DMS 273 treated with DMSO at 0.1 percent for 48 hours (cell line): ENCODE results near the gene LRRIQ4.

Experiments used
- DNase-seq: peaks from one replicate; lab custom pipeline; 2025; lab: John Stamatoyannopoulos, UW

The LRRIQ4 gene

GRCh38 chr3:169812332-169813235, at the start of gene LRRIQ4, which contains the start of gene LRRC34:
TSS of gene LRRIQ4 (plus strand) at chr3:169812870. CDS start at chr3:169821922, 9,052 bp downstream.
TSS of gene LRRC34 (minus strand) at chr3:169812904. CDS start at chr3:169812548, 356 bp downstream.
- peak; percentile 81 for DNase-seq

DNA sequence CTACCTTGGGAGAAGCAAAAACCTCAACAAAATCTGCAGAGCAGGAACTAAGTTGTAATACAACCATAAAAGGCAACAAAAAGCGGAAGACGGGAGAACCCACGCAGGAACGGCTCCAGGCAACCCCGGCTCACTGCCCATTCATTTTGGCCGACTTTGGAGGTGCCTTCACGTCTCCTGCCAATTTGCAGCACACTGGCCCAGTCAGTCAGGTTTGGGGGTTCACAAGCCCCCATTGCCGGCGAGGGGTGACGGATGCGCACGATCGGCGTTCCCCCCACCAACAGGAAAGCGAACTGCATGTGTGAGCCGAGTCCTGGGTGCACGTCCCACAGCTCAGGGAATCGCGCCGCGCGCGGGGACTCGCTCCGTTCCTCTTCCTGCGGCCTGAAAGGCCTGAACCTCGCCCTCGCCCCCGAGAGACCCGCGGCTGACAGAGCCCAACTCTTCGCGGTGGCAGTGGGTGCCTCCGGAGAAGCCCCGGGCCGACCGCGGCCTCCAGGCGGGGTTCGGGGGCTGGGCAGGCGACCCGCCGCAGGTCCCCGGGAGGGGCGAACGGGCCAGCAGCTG, 48.3 kb upstream of the LRRIQ4 start:
- DNase-seq: peak; percentile 23

DNA sequence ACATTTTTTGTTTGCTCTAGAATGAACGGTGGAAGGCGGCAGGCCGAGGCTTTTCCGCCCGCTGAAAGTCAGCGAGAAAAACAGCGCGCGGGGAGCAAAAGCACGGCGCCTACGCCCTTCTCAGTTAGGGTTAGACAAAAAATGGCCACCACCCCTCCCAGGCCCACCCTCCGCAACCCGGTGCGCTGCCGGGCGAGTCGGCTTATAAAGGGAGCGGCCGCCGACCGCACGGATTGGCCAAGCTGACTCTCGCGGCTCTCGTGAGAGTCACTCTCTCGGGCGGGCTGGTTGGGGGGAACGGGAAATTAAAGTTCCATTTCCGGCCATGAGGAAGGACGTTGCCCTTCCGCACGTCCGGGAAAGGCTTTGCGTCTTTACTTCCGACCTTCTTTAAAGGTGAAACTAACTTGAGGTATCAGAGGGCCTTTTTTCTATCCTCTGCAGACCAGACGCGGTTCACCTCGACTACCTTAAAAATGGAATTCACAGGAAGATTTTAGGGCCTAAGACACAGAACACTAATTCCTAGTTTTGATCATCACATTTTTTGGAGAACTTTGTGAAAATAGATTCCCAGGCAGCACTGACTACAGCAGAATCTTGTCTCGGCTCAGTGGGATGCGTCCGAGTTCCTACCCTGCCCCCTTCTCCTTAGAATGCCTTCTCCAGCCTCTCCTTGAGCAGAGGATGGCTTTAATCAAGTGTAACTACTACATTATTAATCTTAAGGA, 47.6 kb upstream of the LRRIQ4 start, which contains the start of gene TERC:
Gene TERC, minus strand, starts transcription at position 179 of the 731 bp plus-strand sequence.
- DNase-seq: peak; percentile 84

DNA sequence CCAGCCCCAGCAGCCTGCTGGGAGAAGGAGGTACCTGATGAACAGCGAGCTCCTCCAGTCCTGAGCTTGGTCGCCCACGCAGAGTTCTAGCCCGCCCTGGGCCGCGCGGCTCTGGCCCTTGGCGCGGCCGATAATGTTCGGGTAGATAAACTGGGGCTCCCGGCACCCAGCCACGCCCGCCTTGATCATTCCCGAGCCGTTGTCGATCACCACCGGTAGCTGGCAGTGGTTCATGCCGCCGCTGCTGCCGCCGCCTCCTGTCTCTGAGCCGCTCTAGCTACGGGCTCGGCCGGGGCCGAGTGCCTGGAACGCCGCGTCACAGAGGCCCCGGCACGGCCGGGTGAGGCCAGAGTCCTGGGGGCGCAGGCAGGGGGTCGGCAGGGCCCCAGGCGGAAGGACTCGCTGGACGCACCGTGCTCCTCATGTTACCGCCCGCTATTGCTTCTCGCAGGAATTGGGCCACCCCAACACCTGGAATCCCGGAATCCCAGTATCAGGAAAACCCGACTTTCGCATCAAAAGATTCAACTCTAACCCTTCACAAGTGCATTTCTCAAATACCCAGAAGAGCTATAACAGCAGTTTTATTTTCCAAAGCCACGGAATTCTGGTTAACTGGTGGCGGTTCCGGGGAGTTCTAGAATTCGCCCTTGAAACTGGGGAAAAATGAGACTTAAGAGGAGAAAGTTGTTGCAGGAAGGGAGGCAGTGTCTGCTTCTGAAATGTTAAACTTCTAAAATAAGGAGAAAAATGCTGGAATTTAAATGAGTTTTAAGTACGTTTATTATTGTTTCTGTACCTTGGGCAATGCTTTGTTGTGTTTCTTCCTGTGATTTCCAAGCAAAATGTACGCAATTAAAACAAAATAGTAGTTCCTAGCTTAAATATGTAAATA, 43.1 kb upstream of the LRRIQ4 start, which contains the start of gene ACTRT3:
Gene ACTRT3, minus strand, starts transcription at position 275 of the 895 bp plus-strand sequence. Its CDS starts 41 bp downstream, at position 234.
- peak; percentile 87 for DNase-seq

DNA sequence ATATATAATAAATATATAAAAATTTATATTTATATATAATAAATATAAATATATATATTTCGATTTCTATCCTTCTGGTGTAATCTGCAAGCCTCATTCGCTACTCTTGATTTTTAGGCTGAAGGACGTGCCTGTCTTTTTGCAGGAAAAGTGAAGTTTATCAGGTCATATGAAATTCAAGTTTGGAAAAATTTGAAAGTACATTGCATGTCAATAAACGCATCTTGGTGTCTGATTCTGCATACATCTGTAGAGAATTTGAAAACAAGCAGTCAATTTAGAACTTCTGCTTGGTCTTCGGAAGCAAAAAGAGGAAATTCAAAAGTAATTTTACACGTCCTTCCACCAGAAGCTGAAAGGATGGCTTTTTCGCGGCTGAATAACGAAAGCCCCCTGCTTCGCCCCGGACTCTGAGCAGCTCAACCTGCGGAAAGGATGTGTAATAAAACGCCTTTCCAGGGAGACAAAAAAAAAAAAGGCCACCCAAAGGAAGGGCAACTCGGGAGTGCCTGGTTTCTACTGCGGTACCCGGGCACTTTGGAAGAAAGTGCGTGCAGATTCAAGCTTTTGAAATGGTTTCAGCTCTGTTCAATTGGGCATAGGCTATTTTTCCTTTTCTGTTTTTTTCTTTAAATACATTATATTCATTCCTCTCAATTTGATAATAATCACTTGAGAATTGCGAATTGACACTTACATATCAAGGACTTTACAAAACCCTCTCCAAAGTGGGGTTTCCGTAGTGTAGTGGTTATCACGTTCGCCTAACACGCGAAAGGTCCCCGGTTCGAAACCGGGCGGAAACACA, 41.0 kb upstream of the LRRIQ4 start:
- peak; percentile 87 for DNase-seq

DNA sequence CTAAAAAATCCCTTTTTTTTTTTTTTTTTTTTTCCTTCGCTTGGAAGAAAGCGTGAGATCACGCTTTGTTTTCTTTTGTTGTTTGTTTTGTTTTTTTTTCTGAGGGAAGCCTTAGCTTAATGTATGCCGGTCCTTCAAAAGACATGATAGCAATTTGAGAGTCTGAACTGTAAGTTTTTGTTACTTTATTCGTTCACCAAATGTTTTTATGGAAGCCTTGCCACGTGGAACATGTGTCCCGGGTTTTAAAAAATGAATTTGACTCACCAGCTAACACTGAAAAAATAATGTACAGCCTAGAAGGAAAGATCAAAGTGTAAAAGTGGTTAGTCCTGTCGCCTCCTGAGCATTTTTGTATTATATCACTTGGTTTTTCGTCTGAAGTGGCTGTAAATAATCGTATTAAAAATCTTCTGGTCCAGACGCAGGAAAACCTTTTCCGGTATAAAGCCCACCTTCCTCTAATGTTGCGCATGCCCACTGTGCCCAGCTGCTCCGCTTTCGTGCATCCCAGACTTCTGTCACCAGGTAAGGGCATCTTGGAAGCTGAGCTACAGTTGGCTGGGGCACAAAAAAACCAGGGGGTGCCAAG, 40.3 kb upstream of the LRRIQ4 start:
- DNase-seq: peak; percentile 88

GRCh38 chr3:169772897-169773816, 39.5 kb upstream of the LRRIQ4 start, which contains the start of gene MYNN:
TSS of gene MYNN (plus strand) at chr3:169773396. CDS start at chr3:169774296, 900 bp downstream.
- peak; percentile 84 for DNase-seq

DNA sequence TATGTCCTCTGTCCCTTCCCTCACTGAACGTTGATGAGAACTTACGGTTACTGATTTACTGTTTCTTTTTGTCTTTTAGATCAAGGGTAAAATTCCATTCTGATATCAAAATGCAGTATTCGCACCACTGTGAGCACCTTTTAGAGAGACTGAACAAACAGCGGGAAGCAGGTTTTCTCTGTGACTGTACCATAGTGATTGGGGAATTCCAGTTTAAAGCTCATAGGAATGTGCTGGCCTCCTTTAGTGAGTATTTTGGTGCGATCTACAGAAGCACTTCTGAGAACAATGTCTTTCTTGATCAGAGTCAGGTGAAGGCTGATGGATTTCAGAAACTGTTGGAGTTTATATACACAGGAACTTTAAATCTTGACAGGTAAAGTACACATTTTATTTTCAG, 38.5 kb upstream of the LRRIQ4 start:
- no peak for DNase-seq

- no peak for DNase-seq
Measured at GRCh38 chr3:169777822-169778221, 34.8 kb upstream of the LRRIQ4 start.

GRCh38 chr3:169780742-169781141, 31.9 kb upstream of the LRRIQ4 start:
- DNase-seq: no peak

DNA sequence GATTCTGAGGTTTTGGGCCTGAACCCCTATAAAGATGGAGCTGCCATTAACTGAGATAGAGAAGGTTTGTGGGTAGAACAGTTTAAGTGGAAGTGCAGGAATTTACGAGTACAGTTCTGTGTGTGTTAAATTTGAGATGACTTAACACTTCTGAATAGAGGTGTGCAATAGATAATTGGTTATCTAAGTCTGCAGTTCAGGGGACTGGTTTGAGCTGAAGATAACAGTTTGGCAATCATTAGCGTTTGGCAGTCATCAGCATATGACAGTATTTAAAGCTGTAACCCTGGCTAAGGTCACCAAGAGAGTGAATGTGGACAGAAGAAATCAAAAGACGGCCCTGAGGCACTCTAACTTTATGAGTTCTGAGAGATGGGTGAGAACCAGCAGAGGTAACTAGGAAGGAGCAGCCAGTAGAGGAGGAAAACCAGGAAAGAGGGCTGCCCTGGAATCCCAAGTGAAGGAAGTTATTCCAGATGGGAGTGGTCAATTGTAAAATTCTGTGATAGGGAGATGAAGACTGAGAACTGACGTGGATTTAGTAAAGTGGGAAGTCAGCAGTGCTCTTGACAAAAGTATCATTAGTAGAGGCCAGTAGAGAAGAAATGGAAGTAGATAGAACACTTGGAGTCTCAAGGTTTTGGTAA, 31.3 kb upstream of the LRRIQ4 start:
- no peak for DNase-seq

GRCh38 chr3:169787120-169787519, 25.6 kb upstream of the LRRIQ4 start:
- no peak for DNase-seq

DNA sequence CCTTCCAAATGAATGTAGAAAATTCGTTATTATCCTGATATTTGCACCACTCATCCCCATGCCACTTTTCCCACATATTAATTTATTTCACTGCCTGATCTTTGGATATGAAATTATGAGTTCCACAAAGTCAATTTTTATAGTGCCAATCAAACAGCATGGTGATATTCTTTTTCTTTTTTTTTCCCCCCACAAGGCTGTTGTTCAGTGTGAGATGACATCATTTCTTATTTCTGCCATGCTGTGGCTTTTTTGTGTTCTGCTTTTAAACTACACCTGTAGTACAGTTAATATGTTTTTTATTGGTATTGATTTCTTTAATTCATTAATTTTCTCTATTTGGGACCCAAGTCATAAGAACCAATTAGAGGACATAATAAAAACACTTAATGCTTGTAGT, 24.9 kb upstream of the LRRIQ4 start:
- DNase-seq: no peak

DNA sequence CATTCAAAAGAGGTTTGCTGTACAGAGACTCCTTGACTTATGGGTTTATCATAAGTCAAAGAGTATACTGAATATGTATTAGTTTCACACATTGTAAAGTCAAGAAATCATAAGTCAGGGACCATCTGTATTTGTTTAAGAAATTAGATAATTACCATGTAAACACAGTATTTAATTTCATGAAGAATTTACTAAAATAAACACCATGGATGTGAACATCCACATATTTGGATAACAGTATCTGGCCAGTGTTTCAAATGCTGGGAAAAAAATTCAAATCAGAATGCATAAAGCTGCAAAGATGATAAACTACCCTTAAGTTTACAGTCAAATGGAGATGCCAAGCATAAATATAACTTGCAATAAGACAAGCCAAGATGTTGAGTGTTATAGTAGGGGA, 22.5 kb upstream of the LRRIQ4 start:
- DNase-seq: no peak

DNA sequence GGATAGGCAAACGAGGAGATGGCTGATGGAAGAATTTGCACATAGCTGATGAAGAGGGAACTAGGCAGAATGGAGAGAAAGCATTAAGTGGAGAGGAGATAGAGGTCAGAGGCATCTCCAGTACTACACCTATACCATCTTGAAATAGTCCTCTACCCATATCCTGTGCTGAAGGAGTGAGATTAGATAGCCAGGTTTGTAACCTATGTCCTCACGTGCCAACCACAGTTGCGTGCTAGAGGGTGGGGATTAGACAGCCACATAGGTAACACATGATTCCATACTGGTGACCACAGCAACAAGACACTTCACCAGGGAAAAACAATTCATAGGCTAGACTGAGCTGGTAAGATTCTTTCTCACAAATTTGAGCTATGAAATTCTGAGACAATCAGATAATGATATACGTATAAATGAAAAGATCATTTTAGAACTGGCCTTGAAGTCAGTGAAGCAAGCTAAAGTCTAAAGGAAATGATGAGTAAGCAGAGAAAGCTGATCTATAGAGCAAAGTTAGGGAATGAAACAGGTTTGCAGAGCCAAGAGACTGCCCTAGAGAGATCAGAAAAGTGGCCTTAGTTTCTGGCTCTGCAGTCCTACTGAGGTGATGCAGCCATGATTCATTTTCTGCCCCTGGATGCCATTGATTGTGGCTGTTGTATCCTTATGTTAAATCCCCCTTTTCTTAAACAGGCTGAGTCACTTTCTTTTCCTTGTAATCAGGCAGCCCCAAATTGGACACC, 21.8 kb upstream of the LRRIQ4 start:
- DNase-seq: no peak

GRCh38 chr3:169792359-169792758, 20.3 kb upstream of the LRRIQ4 start:
- DNase-seq: no peak

DNA sequence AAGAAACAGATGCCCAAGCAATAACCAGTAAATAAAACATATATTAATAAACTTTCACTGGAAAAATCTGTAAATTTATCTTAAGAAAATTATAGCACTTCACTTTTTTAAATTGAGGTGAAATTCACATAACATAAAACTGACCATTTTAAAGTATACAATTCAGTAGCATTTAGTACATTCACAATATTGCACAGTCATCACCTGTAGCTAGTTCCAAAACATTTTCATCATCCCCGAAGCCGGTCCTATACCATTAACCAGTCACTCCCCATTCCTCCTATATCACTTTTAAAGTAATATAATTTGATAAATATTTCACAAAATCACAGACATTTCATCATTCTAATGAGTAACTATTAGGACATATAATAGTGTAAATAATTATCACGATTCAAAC, 8.0 kb upstream of the LRRIQ4 start:
- DNase-seq: no peak
